Adipocyte (in vitro differentiated cells): ENCODE data around the gene STXBP5L.
"Not testable (repeated sequence)": the region's sequence is repeated elsewhere in the genome, so short reads cannot be mapped to it uniquely, and the experiment has no call there.

Experiments used
- DNase-seq: peaks from one replicate; pipeline ENCODE4 v3.0.0-alpha.2; 2015; ENCODE audit warnings: low read depth
- H3K27me3 ChIP-seq: replicated peaks from 2 replicates; pipeline ENCODE4 v1.7.0; 2013; ENCODE audit warnings: mild to moderate bottlenecking, low read length, moderate library complexity; ENCODE audit not compliant: control insufficient read depth, insufficient read depth
- H3K36me3 ChIP-seq: 2 replicates; pipeline ENCODE4 v1.7.0; 2013; ENCODE audit warnings: low read length, mild to moderate bottlenecking, moderate library complexity; ENCODE audit not compliant: control insufficient read depth, insufficient read depth, severe bottlenecking
- H3K4me1 ChIP-seq: 2 replicates; pipeline ENCODE4 v1.7.0; 2013; ENCODE audit warnings: mild to moderate bottlenecking, low read length, moderate library complexity; ENCODE audit not compliant: control insufficient read depth, insufficient read depth
- H3K4me3 ChIP-seq: 2 replicates; pipeline ENCODE4 v1.7.0; 2013; ENCODE audit warnings: mild to moderate bottlenecking, low read length, moderate library complexity
- H3K9ac ChIP-seq: 2 replicates; pipeline ENCODE4 v1.7.0; 2013; ENCODE audit warnings: mild to moderate bottlenecking, low read length, moderate library complexity
- H3K9me3 ChIP-seq: 2 replicates; pipeline ENCODE4 v1.7.0; 2013; ENCODE audit warnings: mild to moderate bottlenecking, low read length, moderate library complexity; ENCODE audit not compliant: control insufficient read depth

STXBP5L gene

DNA sequence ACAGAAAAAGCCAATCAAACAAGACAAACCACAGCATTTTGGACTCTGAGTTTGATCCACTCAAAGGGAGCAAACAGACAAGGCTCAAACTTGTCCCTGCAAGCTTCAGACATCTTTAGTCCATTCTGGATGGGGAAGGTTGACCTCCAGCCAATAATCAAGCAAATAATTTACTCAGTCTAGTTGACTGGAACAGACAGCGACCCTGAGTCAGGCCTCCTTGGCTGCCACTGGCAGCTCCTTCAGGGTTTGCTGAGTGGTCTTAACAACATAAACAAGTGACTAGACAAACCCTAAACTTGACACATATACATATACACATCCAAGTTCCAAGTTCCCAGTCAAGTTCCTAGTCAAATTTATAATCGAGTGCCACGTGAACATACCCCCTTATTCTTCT lies 323.9 kb downstream of the STXBP5L start:
- Histone ChIP-seq H3K4me1 (no peaks in the 10 kb centered on the region), H3K36me3 (no peaks in the 10 kb centered on the region), H3K27me3 (no peaks in the 10 kb centered on the region), H3K9ac (no peak overlapping the region), H3K9me3 (no peaks in the 10 kb centered on the region), H3K4me3 (no peak overlapping the region)
- DNase-seq = no peak

DNA sequence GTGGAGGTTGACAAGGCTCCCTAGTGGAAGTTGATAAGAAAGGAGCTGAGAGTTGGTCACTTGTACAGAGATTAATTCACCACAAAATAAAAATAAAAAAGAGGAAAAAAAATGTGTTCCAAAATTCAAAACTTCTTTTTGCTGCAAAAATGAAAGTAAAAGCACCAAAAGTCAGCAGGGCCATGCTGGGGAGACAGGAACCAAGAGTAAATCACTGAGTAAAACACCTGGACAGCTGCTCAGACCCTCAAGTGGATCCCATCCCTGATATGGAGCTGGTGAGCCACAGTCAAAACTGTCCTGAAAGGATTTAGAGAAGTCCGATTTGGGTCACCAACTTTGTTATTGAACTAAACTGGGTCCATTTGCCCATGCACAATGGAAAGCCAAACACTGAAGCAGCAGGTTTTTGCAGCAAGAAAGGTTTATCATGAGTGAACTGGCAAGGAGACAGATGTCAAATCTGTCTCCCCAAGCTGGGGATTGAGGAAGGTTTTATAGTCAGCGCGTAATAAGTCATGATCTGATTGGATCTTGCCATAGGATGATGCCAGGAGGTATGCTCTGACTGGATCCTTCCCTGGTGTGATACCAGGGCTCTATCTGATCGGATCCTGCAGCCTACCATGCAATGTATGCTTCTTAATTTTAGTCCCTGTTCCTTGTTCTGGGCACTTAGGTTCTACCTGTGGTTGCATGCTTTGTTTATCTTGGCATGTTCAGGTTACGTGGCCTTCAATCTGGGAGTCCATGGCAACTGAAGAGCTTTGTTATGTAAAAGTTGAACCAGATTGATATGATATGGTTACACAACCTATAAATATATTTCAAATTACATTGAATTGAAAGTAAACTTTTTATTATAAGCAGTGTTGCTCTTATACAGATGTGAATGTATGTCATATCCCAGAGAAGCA lies 324.6 kb downstream of the STXBP5L start:
- no peak for DNase-seq
- H3K9ac ChIP-seq = no peak overlapping the region
- H3K9me3 ChIP-seq = no peaks in the 10 kb centered on the region
- no peaks in the 10 kb centered on the region for H3K4me1 ChIP-seq
- no peak overlapping the region for H3K4me3 ChIP-seq
- H3K27me3 ChIP-seq = no peaks in the 10 kb centered on the region
- no peaks in the 10 kb centered on the region for H3K36me3 ChIP-seq

DNA sequence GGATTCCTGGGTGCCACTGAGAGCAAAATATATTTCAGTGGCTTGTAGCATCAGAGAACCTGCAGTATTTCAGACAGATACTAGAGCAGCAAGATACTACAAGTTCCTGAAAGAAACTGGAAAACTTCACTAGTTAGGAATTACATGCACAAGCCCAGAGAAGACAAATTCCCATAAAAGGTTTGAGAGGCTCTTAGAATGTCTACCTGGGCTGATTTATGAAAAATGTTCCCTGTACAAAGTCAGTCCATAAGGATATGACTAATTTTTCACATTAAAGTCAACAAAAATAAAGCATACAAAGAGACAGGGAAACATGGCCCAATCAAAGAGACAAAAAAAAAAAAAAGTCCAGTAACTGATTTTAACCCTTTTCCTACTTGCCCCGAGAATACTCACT lies 335.2 kb downstream of the STXBP5L start:
- no peak for DNase-seq
- H3K36me3 ChIP-seq = no peaks in the 10 kb centered on the region
- H3K27me3 ChIP-seq = no peaks in the 10 kb centered on the region
- H3K4me3 ChIP-seq = no peak overlapping the region
- no peaks in the 10 kb centered on the region for H3K9me3 ChIP-seq
- no peaks in the 10 kb centered on the region for H3K4me1 ChIP-seq
- no peak overlapping the region for H3K9ac ChIP-seq

DNA sequence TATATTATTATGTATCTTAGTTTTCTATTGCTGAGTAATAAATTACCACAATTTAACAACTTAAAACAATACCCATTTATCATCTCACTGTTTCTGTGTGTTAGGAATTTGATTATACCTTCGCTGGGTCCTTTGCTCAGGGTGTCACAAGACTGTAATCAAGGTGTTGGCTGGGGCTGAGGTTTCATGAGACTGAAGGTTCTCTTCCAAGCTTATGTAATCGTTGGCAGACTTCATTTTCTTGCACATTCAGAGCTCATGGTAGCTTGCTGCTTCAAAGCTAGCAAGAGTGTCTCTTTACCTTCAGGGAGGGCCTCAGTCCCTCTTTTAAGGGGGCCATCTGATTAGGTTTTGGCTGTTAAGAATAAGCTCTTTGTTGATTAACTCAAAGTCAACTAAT lies 344.7 kb downstream of the STXBP5L start:
- no peak for DNase-seq

GRCh38 chr3:121269389-121269788 lies 361.4 kb downstream of the STXBP5L start:
- Histone ChIP-seq H3K9me3 (peaks cover 12% of the 10 kb centered on the region), H3K4me1 (no peaks in the 10 kb centered on the region), H3K27me3 (no peaks in the 10 kb centered on the region), H3K9ac (no peak overlapping the region), H3K4me3 (no peak overlapping the region), H3K36me3 (no peaks in the 10 kb centered on the region)
- no peak for DNase-seq

More for the DNA sequence above, 344.7 kb downstream of the STXBP5L start:
- no peak overlapping the region for H3K4me3 ChIP-seq
- H3K9me3 ChIP-seq = no peaks in the 10 kb centered on the region
- H3K9ac ChIP-seq = no peak overlapping the region
- H3K4me1 ChIP-seq = no peaks in the 10 kb centered on the region
- no peaks in the 10 kb centered on the region for H3K27me3 ChIP-seq
- H3K36me3 ChIP-seq = no peaks in the 10 kb centered on the region

- Histone ChIP-seq H3K9me3 (peaks cover 18% of the 10 kb centered on the region), H3K27me3 (no peaks in the 10 kb centered on the region), H3K36me3 (no peaks in the 10 kb centered on the region), H3K4me3 (no peak overlapping the region), H3K4me1 (no peaks in the 10 kb centered on the region), H3K9ac (no peak overlapping the region)
- DNase-seq = no peak
These were observed 366.4 kb downstream of the STXBP5L start for GRCh38 chr3:121274411-121274810.

- no peak overlapping the region for H3K4me3 ChIP-seq
- no peaks in the 10 kb centered on the region for H3K4me1 ChIP-seq
- no peaks in the 10 kb centered on the region for H3K36me3 ChIP-seq
- no peak for DNase-seq
- no peaks in the 10 kb centered on the region for H3K9me3 ChIP-seq
- H3K27me3 ChIP-seq = no peaks in the 10 kb centered on the region
- no peak overlapping the region for H3K9ac ChIP-seq
These were observed 387.4 kb downstream of the STXBP5L start for GRCh38 chr3:121295452-121295851.

GRCh38 chr3:121295979-121296378 lies 388.0 kb downstream of the STXBP5L start:
- DNase-seq = peak; percentile 3
- Histone ChIP-seq H3K36me3 (no peaks in the 10 kb centered on the region), H3K27me3 (no peaks in the 10 kb centered on the region), H3K9ac (no peak overlapping the region), H3K9me3 (no peaks in the 10 kb centered on the region), H3K4me1 (no peaks in the 10 kb centered on the region), H3K4me3 (no peak overlapping the region)

DNA sequence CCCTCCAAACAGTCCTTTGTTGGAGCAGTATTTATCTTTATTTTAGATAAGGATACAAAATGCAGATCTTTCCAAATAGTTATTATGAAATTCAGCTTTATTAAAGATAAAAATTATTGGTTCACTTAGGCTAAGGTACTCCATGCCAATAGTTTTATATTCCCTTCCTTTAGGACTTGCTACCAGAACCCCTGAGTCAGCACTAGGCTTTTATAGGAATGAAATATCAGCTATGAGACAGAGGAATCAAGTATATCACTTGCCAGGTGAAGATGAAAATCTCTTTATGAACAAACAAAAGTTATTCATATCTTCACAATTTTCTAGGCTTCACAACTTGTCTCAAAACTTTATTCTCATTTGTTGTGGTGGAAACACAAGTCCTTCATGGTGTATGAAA lies 416.3 kb downstream of the STXBP5L start:
- no peak overlapping the region for H3K4me3 ChIP-seq
- no peaks in the 10 kb centered on the region for H3K27me3 ChIP-seq
- no peak overlapping the region for H3K9ac ChIP-seq
- no peaks in the 10 kb centered on the region for H3K9me3 ChIP-seq
- no peaks in the 10 kb centered on the region for H3K4me1 ChIP-seq
- DNase-seq = no peak
- no peaks in the 10 kb centered on the region for H3K36me3 ChIP-seq

- Histone ChIP-seq H3K27me3 (no peaks in the 10 kb centered on the region), H3K4me3 (no peak overlapping the region), H3K9ac (no peak overlapping the region), H3K9me3 (no peaks in the 10 kb centered on the region), H3K4me1 (no peaks in the 10 kb centered on the region), H3K36me3 (no peaks in the 10 kb centered on the region)
- DNase-seq = no peak
These were observed 422.1 kb downstream of the STXBP5L start for GRCh38 chr3:121330118-121330517.

DNA sequence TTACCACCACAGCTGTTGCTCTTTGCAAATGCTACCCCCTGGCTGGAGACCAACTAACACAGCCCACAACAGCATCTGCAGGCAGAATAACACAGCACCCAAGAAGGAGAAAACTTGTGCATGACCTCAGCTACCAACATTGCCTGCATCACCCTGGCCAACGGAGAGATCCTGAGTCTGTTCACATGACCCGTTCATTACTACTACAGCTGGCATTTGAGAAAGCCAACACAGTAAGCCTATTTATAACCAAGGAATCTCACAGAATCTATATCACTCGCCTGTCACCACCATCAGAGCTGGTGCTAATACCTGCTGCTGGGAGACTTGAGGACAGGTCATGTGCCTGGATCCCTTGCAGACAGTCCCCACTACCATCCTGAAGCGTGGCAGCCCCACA lies 422.6 kb downstream of the STXBP5L start:
- Histone ChIP-seq H3K36me3 (no peaks in the 10 kb centered on the region), H3K27me3 (no peaks in the 10 kb centered on the region), H3K9me3 (no peaks in the 10 kb centered on the region), H3K4me3 (no peak overlapping the region), H3K9ac (no peak overlapping the region), H3K4me1 (no peaks in the 10 kb centered on the region)
- DNase-seq = no peak

DNA sequence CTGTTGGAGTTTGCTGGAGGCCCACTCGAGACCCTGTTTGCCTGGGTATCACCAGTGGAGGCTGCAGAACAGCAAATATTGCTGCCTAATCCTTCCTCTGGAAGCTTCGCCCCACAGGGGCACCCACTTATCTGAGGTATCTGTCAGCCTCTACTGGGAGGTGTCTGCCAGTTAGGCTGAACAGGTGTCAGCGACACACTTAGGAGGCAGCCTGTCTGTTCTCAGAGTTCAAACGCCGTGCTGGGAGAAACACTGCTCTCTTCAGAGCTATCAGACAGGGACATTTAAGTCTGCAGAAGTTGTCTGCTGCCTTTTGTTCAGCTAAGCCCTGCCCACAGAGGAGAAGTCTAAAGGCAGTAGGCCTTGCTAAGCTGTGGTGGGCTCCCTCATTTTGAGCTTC lies 448.0 kb downstream of the STXBP5L start:
- H3K36me3 ChIP-seq, H3K4me3 ChIP-seq, H3K9me3 ChIP-seq, H3K27me3 ChIP-seq, H3K9ac ChIP-seq, H3K4me1 ChIP-seq, DNase-seq: not testable (repeated sequence)
